OCI-LY1 (cell line): ENCODE measurements around the gene CCNY.

Experiments used
- H2AFZ ChIP-seq: fragments of 200-600 bp; sonication (generic), shearing (Covaris generic); 2 replicates; pipeline ENCODE4 v1.6.0; 2014; ENCODE audit warnings: antibody characterized with exemption, mild to moderate bottlenecking, low read length
- H3F3A ChIP-seq: fragments of 200-600 bp; sonication (generic), shearing (Covaris generic); 2 replicates; pipeline ENCODE4 v1.6.0; 2014; ENCODE audit warnings: mild to moderate bottlenecking, antibody characterized with exemption, low read length, moderate library complexity; ENCODE audit not compliant: insufficient read depth
- H3K27ac ChIP-seq: fragments of 200-600 bp; sonication (generic); 2 replicates; pipeline ENCODE4 v1.5.1; 2014; ENCODE audit warnings: low read length, mixed run types, mild to moderate bottlenecking, low read depth; ENCODE audit not compliant: poor library complexity, severe bottlenecking
- H3K27me3 ChIP-seq: fragments of 200-600 bp; sonication (generic); 2 replicates; pipeline ENCODE4 v1.6.0; 2014; ENCODE audit warnings: antibody characterized with exemption, mild to moderate bottlenecking, low read length, moderate library complexity; ENCODE audit not compliant: insufficient read depth
- H3K36me3 ChIP-seq: fragments of 200-600 bp; sonication (generic); 2 replicates; pipeline ENCODE4 v1.6.1; 2014; ENCODE audit warnings: mild to moderate bottlenecking, antibody characterized with exemption, low read length, moderate library complexity, mixed read lengths; ENCODE audit not compliant: insufficient read depth
- H3K4me1 ChIP-seq: fragments of 200-600 bp; sonication (generic); 2 replicates; pipeline ENCODE4 v1.5.1; 2014; ENCODE audit warnings: mild to moderate bottlenecking, low read length, moderate library complexity; ENCODE audit not compliant: insufficient read depth, severe bottlenecking
- H3K4me2 ChIP-seq: fragments of 200-600 bp; sonication (generic), shearing (Covaris generic); 2 replicates; pipeline ENCODE4 v1.6.1; 2014; ENCODE audit warnings: low read length
- H3K4me3 ChIP-seq: fragments of 200-600 bp; sonication (generic); 2 replicates; pipeline ENCODE4 v1.5.1; 2014; ENCODE audit warnings: low read length, low read depth, mild to moderate bottlenecking, mixed read lengths; ENCODE audit not compliant: poor library complexity, severe bottlenecking
- H3K79me2 ChIP-seq: fragments of 200-600 bp; shearing (Covaris generic); 2 replicates; pipeline ENCODE4 v1.6.1; 2016; ENCODE audit warnings: mixed run types, low read length, mixed read lengths; ENCODE audit not compliant: insufficient read depth
- H3K9ac ChIP-seq: fragments of 200-600 bp; sonication (generic), shearing (Covaris generic); 2 replicates; pipeline ENCODE4 v1.6.1; 2014; ENCODE audit warnings: mild to moderate bottlenecking, low read length, mixed read lengths
- H3K9me2 ChIP-seq: fragments of 200-600 bp; sonication (generic), shearing (Covaris generic); 2 replicates; pipeline ENCODE4 v1.6.1; 2014; ENCODE audit warnings: low read depth, mild to moderate bottlenecking, low read length, mixed read lengths
- H3K9me3 ChIP-seq: fragments of 200-600 bp; shearing (Covaris generic); 2 replicates; pipeline ENCODE4 v1.6.1; 2014; ENCODE audit warnings: low read length, mixed read lengths
- H4K20me1 ChIP-seq: fragments of 200-600 bp; sonication (generic), shearing (Covaris generic); 2 replicates; pipeline ENCODE4 v1.6.0; 2016; ENCODE audit warnings: mild to moderate bottlenecking, low read length; ENCODE audit not compliant: insufficient read depth
- CTCF ChIP-seq: fragments of 200-600 bp; sonication (generic), shearing (Covaris generic); IDR thresholded peaks from 2 replicates; pipeline ENCODE4 v1.5.1; 2017; ENCODE audit warnings: mild to moderate bottlenecking, antibody characterized with exemption, low read length, moderate library complexity, mixed read lengths
- EZH2 ChIP-seq: fragments of 200-600 bp; sonication (generic), shearing (Covaris generic); IDR thresholded peaks from 2 replicates; pipeline ENCODE4 v1.8.0; 2017; ENCODE audit warnings: borderline replicate concordance, mixed run types, mild to moderate bottlenecking, antibody characterized with exemption, low read length, moderate library complexity, mixed read lengths

CCNY gene

GRCh38 chr10:35541720-35542119 is 205.4 kb downstream of the CCNY start:
- H3K9ac ChIP-seq, result no peak overlapping the region
- no peaks in the 10 kb centered on the region for H3K79me2 ChIP-seq
- H3K4me1 ChIP-seq, result no peaks in the 10 kb centered on the region
- TF ChIP-seq EZH2, result no peak
- no peak for TF ChIP-seq CTCF
- no peak overlapping the region for H3K4me3 ChIP-seq
- H2AFZ ChIP-seq, result no peak overlapping the region
- no peaks in the 10 kb centered on the region for H4K20me1 ChIP-seq
- H3K36me3 ChIP-seq, result peaks cover 3% of the 10 kb centered on the region
- no peaks in the 10 kb centered on the region for H3K9me2 ChIP-seq
- H3K27me3 ChIP-seq, result no peaks in the 10 kb centered on the region
- H3K27ac ChIP-seq, result no peak overlapping the region
- no peak overlapping the region for H3K4me2 ChIP-seq
- no peaks in the 10 kb centered on the region for H3K9me3 ChIP-seq
- no peaks in the 10 kb centered on the region for H3F3A ChIP-seq

GRCh38 chr10:35542303-35542702 is 206.0 kb downstream of the CCNY start:
- Histone ChIP-seq H3K9me2 (no peaks in the 10 kb centered on the region), H2AFZ (no peak overlapping the region), H3K4me2 (no peak overlapping the region), H3K36me3 (peaks cover 3% of the 10 kb centered on the region), H3K9ac (no peak overlapping the region), H3K27ac (no peak overlapping the region), H3K4me1 (no peaks in the 10 kb centered on the region), H3K79me2 (no peaks in the 10 kb centered on the region), H4K20me1 (no peaks in the 10 kb centered on the region), H3F3A (no peaks in the 10 kb centered on the region), H3K4me3 (no peak overlapping the region), H3K27me3 (no peaks in the 10 kb centered on the region), H3K9me3 (no peaks in the 10 kb centered on the region)
- TF ChIP-seq EZH2 (no peak), CTCF (no peak)

GRCh38 chr10:35545079-35545657 is 208.9 kb downstream of the CCNY start:
- Histone ChIP-seq H3K27me3 (no peaks in the 10 kb centered on the region), H3K4me3 (no peak overlapping the region), H3K27ac (no peak overlapping the region), H4K20me1 (no peaks in the 10 kb centered on the region), H3K4me2 (no peak overlapping the region), H3K9me2 (no peaks in the 10 kb centered on the region), H3F3A (no peaks in the 10 kb centered on the region), H3K79me2 (no peaks in the 10 kb centered on the region), H3K36me3 (no peaks in the 10 kb centered on the region; the same call in 1 of the 2 replicates), H3K9ac (no peak overlapping the region), H3K9me3 (no peaks in the 10 kb centered on the region), H2AFZ (no peak overlapping the region), H3K4me1 (no peaks in the 10 kb centered on the region)
- TF ChIP-seq CTCF, result no peak
- no peak for TF ChIP-seq EZH2
